ENCODE data around the gene HLF. TPM values are rescaled to one million over a fixed set of nuclear protein-coding genes. Genes with fewer than 3 reads are reported as not detected.
A peak's percentile ranks its signal among the peaks of the same experiment; 100 is the strongest.
"Not testable (repeated sequence)": the region's sequence is repeated elsewhere in the genome, so short reads cannot be mapped to it uniquely, and the experiment has no call there.

Gene HLF
- total and polyA plus RNA-seq, 2 donors, result 7.7 to 31.4 TPM

- no peak for DNase-seq (ENCODE audit: extremely low spot score)
- no peak overlapping the region for H3K27ac ChIP-seq (ENCODE audit: low read depth)
- H3K4me1 ChIP-seq (ENCODE audit: insufficient read depth), result no peaks in the 10 kb centered on the region
- no peaks in the 10 kb centered on the region for H3K36me3 ChIP-seq (ENCODE audit: insufficient read depth)
- 87% methylated on average over 23 of the region's 23 CpGs for WGBS
- H3K4me3 ChIP-seq (ENCODE audit: low read depth, low read length), result no peak overlapping the region
Measured at GRCh38 chr17:55320594-55321426, 56.0 kb downstream of the HLF start.

GRCh38 chr17:55321427-55322060 lies 56.8 kb downstream of the HLF start:
- no peak overlapping the region for H3K4me3 ChIP-seq (ENCODE audit: low read depth, low read length)
- DNase-seq (ENCODE audit: extremely low spot score), result no peak
- no peak overlapping the region for H3K27ac ChIP-seq (ENCODE audit: low read depth)
- no peaks in the 10 kb centered on the region for H3K4me1 ChIP-seq (ENCODE audit: insufficient read depth)
- no peaks in the 10 kb centered on the region for H3K36me3 ChIP-seq (ENCODE audit: insufficient read depth)
- 43% methylated on average over 6 of the region's 6 CpGs for WGBS

DNA sequence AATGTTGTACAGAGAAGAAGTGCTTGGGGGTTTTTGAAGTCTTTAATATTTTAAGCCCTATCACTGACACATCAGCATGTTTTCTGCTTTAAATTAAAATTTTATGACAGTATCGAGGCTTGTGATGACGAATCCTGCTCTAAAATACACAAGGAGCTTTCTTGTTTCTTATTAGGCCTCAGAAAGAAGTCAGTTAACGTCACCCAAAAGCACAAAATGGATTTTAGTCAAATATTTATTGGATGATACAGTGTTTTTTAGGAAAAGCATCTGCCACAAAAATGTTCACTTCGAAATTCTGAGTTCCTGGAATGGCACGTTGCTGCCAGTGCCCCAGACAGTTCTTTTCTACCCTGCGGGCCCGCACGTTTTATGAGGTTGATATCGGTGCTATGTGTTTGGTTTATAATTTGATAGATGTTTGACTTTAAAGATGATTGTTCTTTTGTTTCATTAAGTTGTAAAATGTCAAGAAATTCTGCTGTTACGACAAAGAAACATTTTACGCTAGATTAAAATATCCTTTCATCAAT lies 57.8 kb downstream of the HLF start:
- Histone ChIP-seq H3K27ac (ENCODE audit: low read depth) (no peak overlapping the region), H3K36me3 (ENCODE audit: insufficient read depth) (no peaks in the 10 kb centered on the region), H3K4me1 (ENCODE audit: insufficient read depth) (no peaks in the 10 kb centered on the region), H3K4me3 (ENCODE audit: low read depth, low read length) (no peak overlapping the region)
- DNase-seq (ENCODE audit: extremely low spot score), result no peak
- 82% methylated on average over 11 of the region's 11 CpGs for WGBS

DNA sequence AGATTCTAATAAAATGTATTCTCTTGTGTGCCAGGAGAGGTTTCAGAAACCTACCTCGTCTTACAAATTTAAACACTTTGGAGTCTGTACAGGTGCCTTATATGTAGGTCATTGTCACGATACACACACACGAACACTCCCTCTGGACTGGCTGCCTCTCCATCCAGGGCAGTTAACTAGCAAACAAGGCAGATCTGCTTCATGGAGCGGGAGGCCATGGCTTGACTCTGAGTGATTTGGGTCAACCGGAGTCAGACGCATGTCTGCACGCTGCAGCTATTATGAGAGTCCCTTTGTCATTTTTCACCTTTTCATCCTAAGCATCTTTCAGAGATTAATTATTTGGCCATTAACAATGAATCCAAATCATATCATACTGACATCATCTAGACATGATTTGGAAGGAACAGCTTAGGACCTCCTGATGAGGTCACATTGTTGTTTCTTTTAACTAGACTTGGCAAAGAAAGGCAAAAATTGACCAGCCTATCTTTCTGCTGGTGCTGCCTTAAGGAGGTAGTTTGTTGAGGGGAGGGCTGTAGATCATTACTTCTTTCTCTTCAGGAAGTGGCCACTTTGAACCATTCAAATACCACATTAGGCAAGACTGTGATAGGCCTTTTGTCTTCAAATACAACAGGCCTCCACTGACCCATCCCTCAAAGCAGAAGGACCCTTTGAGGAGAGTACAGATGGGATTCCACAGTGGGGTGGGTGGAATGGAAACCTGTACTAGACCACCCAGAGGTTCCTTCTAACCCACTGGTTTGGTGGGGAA lies 58.9 kb downstream of the HLF start:
- DNase-seq (ENCODE audit: extremely low spot score), result no peak
- Histone ChIP-seq H3K27ac (ENCODE audit: low read depth) (no peak overlapping the region), H3K4me1 (ENCODE audit: insufficient read depth) (no peaks in the 10 kb centered on the region), H3K4me3 (ENCODE audit: low read depth, low read length) (no peak overlapping the region), H3K36me3 (ENCODE audit: insufficient read depth) (no peaks in the 10 kb centered on the region)
- WGBS, result 97% methylated on average over 7 of the region's 7 CpGs

DNA sequence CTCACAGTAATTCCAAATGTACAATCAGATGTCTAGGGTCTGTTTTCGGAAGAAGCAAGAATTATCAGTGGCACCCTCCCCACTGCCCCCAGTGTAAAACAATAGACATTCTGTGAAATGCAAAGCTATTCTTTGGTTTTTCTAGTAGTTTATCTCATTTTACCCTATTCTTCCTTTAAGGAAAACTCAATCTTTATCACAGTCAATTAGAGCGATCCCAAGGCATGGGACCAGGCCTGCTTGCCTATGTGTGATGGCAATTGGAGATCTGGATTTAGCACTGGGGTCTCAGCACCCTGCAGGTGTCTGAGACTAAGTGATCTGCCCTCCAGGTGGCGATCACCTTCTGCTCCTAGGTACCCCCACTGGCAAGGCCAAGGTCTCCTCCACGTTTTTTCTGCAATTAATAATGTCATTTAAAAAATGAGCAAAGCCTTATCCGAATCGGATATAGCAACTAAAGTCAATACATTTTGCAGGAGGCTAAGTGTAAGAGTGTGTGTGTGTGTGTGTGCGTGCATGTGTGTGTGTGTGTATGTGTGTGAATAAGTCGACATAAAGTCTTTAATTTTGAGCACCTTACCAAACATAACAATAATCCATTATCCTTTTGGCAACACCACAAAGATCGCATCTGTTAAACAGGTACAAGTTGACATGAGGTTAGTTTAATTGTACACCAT lies 59.7 kb downstream of the HLF start:
- WGBS, result 91% methylated on average over 9 of the region's 9 CpGs
- H3K4me1 ChIP-seq (ENCODE audit: insufficient read depth), result no peaks in the 10 kb centered on the region
- DNase-seq (ENCODE audit: extremely low spot score), result no peak

DNA sequence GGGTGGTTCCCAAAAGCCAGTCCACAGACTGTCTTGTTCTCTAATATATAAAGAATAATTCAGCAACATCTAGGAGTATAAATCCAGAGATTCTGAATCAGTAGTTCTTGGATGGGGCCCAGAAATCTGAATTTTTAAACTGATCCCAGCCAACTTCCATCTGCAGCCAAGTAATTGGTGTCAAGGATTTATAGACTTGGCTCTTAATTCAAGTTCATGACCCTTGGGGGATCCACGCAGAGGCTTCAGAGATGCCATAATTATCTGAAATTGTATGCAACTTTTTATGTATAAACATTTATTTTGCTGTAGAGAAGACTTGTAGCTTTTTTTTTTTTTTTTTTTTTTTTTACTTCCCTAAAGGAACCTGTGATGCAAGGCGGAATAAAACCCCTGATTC lies 60.6 kb downstream of the HLF start:
- Histone ChIP-seq H3K4me1 (ENCODE audit: insufficient read depth) (no peaks in the 10 kb centered on the region), H3K36me3 (ENCODE audit: insufficient read depth) (no peaks in the 10 kb centered on the region), H3K4me3 (ENCODE audit: low read depth, low read length) (no peak overlapping the region), H3K27ac (ENCODE audit: low read depth) (no peak overlapping the region)
- DNase-seq (ENCODE audit: extremely low spot score), result peak; percentile 68
- WGBS, result 31% methylated on average over 2 of the region's 2 CpGs

More for the DNA sequence above, 59.7 kb downstream of the HLF start:
- H3K36me3 ChIP-seq (ENCODE audit: insufficient read depth), result no peaks in the 10 kb centered on the region
- no peak overlapping the region for H3K27ac ChIP-seq (ENCODE audit: low read depth)
- no peak overlapping the region for H3K4me3 ChIP-seq (ENCODE audit: low read depth, low read length)

DNA sequence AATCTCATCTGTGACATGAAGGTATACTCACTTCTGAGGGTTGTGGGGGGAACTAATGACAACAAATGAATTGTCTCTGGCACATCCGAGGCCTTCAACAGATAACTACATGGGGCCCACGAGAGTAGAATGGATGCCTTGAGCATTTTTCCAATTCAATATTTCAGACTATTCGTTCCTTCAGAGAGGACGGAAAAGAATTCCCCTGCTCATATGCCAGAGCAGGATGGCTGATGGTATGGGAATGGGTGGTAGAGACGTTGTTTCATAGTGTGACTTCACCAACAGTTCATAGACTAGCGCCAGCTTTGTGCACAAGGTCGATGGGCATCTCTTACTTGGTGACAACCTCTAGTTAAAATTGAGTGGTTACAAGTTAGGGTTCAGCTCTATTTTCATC lies 61.3 kb downstream of the HLF start:
- no peak for DNase-seq (ENCODE audit: extremely low spot score)
- no peak overlapping the region for H3K27ac ChIP-seq (ENCODE audit: low read depth)
- no peak overlapping the region for H3K4me3 ChIP-seq (ENCODE audit: low read depth, low read length)
- no peaks in the 10 kb centered on the region for H3K4me1 ChIP-seq (ENCODE audit: insufficient read depth)
- 87% methylated on average over 7 of the region's 7 CpGs for WGBS
- H3K36me3 ChIP-seq (ENCODE audit: insufficient read depth), result no peaks in the 10 kb centered on the region

DNA sequence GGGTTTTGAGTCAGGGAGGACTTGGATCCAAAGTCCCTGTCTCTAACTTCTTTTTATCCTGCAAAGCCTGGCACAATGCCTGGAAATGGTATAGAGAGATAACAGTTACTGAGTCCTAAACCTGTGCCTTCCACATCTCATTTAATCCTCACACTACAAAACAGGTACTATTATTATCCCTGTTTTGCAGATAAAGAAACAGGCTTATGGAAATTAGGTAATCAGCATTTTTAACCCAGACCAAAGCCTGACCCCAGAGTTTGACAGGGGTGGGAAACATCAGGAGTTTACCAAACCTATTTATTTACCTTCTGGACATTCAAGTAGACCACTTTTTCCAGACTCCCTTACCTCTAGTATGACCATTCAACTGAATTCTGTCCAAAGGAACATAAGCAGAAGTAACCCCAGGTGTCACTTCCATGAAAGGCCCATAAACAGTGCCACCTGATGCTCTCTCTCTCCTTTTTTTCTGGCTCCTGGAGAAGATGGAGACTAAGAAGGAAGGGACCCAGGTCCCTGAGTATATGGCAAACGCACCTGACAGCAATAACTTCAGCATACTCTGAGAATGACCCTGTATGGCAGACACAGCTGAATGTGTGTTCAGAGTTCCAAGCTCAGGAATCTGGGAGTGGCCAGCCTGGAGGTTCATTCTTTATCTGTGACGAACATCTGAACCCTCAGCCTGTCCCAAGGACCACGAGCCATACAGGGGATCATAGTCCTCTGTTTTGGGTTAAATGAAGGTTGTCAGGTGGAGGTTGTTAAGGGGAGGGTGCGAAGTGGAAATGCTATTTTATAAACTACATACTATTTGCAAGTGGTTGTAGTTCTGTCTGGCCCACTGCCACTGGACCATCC lies 62.7 kb downstream of the HLF start:
- no peak overlapping the region for H3K4me3 ChIP-seq (ENCODE audit: low read depth, low read length)
- WGBS, result 56% methylated on average over 4 of the region's 4 CpGs
- H3K27ac ChIP-seq (ENCODE audit: low read depth), result no peak overlapping the region
- DNase-seq (ENCODE audit: extremely low spot score), result no peak
- no peaks in the 10 kb centered on the region for H3K36me3 ChIP-seq (ENCODE audit: insufficient read depth)
- no peaks in the 10 kb centered on the region for H3K4me1 ChIP-seq (ENCODE audit: insufficient read depth)

GRCh38 chr17:55328514-55328913 lies 63.8 kb downstream of the HLF start:
- WGBS, result 89% methylated on average over 2 of the region's 2 CpGs
- DNase-seq (ENCODE audit: extremely low spot score); H3K4me1 ChIP-seq (ENCODE audit: insufficient read depth); H3K4me3 ChIP-seq (ENCODE audit: low read depth, low read length); H3K27ac ChIP-seq (ENCODE audit: low read depth); H3K36me3 ChIP-seq (ENCODE audit: insufficient read depth): not testable (repeated sequence)

DNA sequence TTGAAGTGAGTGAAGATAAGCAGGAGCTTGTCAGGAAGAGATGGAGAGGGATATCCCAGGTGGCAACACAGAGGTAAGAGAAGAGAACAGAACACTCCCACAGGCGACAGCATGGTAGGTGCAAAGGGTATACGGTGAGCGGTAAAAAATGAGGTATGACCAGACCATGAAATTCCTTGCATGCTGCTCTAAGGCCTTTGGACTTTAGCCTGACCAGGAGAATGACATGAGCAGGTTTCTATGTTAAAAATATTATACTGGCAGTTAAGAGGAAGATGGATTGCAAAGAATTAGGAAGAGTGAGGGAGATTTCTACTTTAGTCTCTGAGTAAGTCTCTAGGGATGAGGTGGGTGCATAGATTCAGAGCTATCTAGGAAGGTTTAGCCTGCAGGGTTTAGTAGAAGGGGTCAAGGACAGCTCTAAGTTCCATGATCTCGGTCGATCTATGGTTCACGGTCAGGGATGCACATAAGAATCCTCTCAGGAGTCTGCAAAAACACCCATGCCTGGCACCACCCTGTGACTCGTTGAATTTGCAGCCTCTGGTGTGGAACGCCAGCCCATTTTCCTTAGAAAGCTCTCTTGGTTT lies 65.7 kb downstream of the HLF start:
- WGBS, result 95% methylated on average over 8 of the region's 8 CpGs
- H3K27ac ChIP-seq (ENCODE audit: low read depth), result no peak overlapping the region
- no peak for DNase-seq (ENCODE audit: extremely low spot score)
- H3K36me3 ChIP-seq (ENCODE audit: insufficient read depth), result no peaks in the 10 kb centered on the region
- H3K4me1 ChIP-seq (ENCODE audit: insufficient read depth), result no peaks in the 10 kb centered on the region
- H3K4me3 ChIP-seq (ENCODE audit: low read depth, low read length), result no peak overlapping the region

- no peak for DNase-seq (ENCODE audit: extremely low spot score)
- Histone ChIP-seq H3K36me3 (ENCODE audit: insufficient read depth) (no peaks in the 10 kb centered on the region), H3K4me3 (ENCODE audit: low read depth, low read length) (no peak overlapping the region), H3K4me1 (ENCODE audit: insufficient read depth) (no peaks in the 10 kb centered on the region), H3K27ac (ENCODE audit: low read depth) (no peak overlapping the region)
- 88% methylated on average over 15 of the region's 15 CpGs for WGBS
Measured at GRCh38 chr17:55332296-55333041, 67.7 kb downstream of the HLF start.

GRCh38 chr17:55334285-55334684 lies 69.5 kb downstream of the HLF start:
- Histone ChIP-seq H3K4me1 (ENCODE audit: insufficient read depth) (no peaks in the 10 kb centered on the region), H3K4me3 (ENCODE audit: low read depth, low read length) (no peak overlapping the region), H3K27ac (ENCODE audit: low read depth) (no peak overlapping the region), H3K36me3 (ENCODE audit: insufficient read depth) (no peaks in the 10 kb centered on the region)
- DNase-seq (ENCODE audit: extremely low spot score), result no peak
- 68% methylated on average over 4 of the region's 4 CpGs for WGBS

All from urinary bladder (tissue), 4 donors.